Measurements from ENCODE around the gene ALPL.

DNA sequence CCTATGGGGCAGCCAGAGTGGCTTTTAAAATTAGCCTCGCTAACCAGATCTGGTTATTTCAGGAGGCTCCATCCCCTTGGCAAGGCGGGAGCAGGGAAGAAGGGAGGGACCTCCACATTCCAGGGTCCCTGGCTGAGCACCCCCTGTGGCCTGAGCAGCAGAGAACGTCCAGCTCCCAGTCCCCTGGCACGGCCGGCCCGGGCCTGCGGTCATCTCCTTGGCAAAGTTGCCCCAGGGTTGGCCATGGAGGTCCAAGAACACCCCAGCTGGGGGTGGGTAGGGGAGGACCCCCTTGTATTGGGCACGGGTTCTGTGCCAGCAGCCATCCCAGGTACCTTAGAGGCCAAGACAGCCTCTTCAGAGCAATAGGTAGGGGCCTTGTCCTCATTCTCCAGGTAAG is 84.0 kb downstream of the ALPL start:
- TF ChIP-seq, protein P1, sequence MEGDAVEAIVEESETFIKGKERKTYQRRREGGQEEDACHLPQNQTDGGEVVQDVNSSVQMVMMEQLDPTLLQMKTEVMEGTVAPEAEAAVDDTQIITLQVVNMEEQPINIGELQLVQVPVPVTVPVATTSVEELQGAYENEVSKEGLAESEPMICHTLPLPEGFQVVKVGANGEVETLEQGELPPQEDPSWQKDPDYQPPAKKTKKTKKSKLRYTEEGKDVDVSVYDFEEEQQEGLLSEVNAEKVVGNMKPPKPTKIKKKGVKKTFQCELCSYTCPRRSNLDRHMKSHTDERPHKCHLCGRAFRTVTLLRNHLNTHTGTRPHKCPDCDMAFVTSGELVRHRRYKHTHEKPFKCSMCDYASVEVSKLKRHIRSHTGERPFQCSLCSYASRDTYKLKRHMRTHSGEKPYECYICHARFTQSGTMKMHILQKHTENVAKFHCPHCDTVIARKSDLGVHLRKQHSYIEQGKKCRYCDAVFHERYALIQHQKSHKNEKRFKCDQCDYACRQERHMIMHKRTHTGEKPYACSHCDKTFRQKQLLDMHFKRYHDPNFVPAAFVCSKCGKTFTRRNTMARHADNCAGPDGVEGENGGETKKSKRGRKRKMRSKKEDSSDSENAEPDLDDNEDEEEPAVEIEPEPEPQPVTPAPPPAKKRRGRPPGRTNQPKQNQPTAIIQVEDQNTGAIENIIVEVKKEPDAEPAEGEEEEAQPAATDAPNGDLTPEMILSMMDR (IDR thresholded peaks at IDR 0.05): no peak
- no peak for TF ChIP-seq POLR2A (IDR thresholded peaks at IDR 0.05)
